ENCODE data around the gene ADARB2. TPM values are rescaled to one million over a fixed set of nuclear protein-coding genes. Genes with fewer than 3 reads are reported as not detected.
"Not testable (repeated sequence)": the region's sequence is repeated elsewhere in the genome, so short reads cannot be mapped to it uniquely, and the experiment has no call there.

Gene ADARB2
- total RNA-seq, 1 donor from 2014 or later: 0.10 TPM

DNA sequence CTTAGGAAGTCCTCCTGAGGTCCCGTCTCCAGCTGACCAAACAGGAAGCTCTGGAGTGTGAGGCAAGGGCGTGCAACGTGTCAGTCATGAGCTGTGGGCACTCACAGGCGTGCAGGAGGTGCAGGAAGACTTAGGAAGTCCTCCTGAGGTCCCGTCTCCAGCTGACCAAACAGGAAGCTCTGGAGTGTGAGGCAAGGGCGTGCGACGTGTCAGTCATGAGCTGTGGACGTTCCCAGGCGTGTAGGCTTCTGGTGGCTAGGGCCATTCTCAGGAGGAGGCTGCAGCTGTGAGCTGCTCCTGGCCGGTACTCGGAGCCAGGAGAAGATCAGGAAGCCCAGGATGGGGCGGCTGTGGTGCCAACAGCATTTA lies 489.1 kb downstream of the ADARB2 start:
- not testable (repeated sequence) for DNase-seq

DNA sequence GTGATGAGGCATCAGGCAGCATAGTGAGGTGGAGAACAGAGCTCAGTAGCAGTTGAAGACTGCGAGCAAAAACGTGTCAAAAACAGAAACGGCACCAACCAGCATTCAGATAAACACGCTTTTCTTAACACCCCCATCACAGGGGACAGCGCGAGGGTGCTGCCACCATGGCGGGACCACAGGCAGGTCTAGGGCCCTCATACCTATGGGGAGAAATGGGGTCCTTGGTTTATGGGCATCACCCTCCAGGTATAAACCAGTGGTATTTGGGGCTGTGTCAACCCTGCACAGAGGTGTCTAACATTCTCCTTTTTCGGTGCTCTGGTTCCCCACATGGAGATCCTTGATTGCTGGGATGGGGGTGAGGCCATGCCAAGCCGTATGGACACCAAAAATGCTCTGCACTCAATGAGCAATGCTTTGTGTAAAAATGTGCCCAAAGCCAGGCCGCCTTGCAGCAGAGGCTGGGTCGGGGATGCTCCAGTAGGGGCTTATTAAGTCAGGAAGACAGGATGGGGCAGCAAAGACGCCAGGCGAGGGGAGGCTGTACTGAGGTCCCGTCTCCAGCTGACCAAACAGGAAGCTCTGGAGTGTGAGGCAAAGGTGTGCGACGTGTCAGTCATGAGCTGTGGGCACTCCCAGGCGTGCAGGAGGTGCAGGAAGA lies 489.6 kb downstream of the ADARB2 start:
- no peak for DNase-seq

DNA sequence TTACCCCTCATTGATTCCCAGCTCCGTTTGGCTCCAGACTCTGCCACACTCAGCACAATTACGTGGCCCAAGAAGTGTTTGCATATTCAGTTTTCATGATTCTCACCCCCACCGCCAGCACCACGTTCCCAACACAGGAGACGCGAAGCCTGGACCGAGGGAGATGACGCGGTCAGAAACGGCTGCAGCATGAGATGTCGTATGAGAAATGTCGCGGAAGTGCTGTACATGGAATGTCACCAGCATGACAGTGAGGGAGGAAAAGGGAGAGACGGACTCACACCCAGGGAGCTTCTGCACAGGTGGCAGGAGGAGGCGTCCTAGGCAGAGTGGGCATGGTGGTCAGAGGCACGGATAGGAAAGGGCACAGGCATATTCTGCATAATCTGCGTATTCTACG lies 492.8 kb downstream of the ADARB2 start:
- DNase-seq: no peak

DNA sequence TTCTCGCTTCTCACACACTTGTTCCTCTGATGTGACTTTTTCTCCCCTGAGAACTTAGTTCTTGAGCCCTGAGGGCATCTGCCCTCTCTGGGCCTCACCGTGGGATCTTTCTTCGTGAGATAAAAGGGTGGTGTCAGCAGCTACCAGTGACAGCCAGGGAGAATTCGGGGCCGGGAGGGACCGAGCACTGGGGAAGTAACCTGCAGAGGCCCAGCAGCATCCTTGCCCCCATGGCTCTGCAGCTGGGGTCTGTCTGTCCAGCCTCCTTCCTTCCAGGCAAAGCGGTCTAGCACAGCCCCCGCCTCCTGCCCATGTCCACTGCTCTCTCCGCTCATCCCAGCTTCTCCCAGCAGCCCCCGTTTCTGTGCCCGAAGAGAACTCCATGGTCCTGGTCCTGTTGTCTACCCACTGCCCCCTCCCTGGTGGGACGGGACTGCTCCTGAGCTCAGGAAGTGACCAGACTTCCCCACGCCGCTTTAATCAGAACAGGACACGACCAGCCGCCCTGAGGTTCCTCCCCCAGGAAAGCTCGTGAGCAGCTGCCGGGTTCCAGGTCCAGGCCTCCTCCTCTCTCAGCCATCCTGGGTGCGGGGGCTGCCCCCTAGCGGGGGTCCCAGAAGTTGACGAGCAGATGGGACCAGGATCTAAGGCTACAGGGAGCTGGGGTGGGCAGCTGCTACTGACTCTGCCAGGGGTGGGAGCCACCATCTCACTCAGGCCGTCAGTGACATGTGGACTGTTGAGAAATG lies 493.7 kb downstream of the ADARB2 start:
- DNase-seq: no peak

DNA sequence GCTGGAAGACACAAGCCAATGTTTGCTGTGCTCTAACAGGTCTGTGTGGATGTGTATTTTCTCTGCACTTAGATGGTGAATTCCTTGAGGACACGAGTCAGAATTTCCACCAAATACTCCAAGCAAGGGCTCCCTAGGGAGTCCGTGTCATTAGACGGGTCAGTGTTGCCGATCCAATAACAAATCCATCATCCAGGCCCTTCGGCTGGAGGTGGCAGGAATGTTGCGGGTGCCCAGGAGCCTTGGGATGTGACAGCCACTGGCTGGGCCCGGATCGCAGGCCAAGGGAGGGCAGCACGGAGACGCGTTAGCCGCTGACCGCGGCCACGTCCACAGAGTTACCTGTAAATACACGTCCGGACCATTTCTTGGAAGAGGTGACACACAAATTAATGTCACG lies 494.4 kb downstream of the ADARB2 start:
- DNase-seq: no peak

DNA sequence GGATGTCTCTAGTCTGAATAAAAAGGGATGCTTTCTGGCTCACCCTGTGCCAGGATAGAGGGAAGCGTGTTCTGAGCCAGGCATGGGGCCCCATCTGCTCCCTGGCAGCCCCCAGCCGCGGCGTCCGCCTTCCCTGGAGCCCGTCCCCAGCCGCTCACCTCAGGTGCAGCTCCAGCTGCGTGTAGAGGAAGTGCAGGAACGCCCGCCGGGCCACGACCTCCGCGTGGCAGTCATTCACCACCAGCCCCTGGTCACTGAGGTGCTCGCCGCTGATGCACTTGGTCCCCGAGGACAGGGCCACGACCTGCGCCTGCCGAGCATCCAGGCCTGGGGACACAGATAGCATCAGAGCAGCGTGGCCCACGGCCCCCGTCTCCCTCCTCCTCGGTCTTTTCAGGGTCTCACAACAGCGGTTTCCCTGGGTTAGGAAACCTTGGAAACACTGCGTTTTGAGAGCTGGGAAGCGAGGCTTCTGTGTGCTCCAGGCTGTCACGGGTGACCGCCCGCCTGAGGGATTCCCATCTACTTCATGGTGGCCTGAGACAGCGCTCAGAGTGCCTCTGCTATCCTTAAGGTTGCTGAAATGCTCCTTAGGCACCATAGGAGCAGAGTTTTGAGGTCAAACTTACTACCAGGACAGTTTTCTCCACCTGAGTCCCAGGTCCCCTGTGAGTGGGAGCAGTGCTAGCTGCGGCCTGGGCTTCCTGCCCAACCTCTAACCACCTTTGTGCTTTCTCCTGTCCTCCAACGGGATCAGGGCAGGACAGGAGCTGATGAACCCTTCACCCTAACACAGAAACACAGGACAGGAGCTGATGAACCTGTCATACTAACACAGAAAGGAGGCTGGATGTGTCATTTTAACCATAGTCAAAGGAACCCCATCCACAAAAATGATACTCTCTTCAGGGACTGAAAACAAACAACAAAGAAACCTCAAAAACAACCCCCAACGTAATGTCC lies 495.1 kb downstream of the ADARB2 start:
- no peak for DNase-seq

DNA sequence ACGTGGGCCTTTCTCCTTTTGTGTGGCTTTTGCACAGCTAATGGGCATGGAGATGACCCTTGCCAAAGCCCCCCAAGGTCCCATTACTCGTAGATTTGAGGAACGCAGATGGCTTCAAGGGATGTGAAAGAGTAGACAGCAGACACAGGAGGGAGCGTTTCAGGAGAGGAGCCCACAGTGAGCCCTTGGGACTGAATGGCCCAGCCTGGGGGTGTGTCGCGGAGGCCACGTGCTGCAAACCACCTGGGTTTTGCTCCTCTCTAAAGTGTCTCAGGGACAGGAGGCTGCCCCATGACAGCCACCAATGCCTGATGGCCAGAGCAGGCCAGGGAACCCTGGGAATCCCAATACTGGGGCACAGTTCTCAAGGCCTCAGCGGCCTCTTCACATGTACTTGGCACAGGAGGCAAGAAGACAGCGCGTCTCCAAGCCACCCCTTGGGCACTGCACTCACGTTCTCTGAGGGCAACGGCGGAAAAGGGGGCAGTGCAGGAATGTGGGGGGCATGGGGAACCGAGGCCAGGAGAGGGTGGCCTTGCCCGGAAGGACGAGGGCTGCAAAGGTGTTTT lies 495.9 kb downstream of the ADARB2 start:
- DNase-seq: no peak

DNA sequence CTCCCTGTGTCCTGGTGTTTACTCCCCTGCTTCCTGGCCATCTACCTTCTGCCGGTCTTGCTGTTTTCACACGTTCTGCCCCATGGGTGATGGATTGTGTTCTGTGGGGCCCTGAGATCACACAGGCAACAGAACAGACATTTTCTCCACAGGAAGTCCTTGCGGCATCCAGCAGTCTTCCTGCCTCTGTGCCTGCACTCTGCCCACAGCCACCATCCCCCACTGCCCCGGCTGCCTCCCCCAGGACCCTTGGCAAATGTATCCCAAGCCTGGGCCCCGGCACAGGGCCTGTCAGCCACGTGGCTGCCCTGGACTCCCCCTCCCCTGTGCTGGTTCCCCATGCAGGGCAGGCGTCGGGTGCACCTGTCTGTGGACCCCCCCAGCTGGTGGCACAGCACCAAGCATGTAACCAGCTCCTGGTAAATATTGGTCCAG lies 497.0 kb downstream of the ADARB2 start:
- no peak for DNase-seq

DNA sequence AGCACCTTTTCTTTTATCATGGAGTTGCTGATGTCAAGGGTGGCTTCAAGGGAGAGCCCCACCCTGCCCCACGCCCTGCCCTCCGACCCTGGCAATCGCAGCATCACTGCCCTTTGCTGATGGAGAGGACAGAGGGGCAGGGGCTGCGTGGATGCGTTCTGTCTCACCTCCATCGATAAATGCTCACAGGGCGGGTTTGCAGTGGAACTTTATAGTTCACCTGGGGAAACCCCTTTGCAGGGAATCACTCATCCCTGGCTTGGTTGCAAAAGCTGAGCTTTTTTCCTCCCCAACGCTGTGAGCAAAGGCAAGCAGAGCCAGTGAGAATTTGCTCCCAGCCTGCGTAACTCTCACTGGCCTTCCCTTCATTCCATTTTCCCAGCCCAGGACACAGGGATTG lies 504.3 kb downstream of the ADARB2 start:
- DNase-seq: no peak

DNA sequence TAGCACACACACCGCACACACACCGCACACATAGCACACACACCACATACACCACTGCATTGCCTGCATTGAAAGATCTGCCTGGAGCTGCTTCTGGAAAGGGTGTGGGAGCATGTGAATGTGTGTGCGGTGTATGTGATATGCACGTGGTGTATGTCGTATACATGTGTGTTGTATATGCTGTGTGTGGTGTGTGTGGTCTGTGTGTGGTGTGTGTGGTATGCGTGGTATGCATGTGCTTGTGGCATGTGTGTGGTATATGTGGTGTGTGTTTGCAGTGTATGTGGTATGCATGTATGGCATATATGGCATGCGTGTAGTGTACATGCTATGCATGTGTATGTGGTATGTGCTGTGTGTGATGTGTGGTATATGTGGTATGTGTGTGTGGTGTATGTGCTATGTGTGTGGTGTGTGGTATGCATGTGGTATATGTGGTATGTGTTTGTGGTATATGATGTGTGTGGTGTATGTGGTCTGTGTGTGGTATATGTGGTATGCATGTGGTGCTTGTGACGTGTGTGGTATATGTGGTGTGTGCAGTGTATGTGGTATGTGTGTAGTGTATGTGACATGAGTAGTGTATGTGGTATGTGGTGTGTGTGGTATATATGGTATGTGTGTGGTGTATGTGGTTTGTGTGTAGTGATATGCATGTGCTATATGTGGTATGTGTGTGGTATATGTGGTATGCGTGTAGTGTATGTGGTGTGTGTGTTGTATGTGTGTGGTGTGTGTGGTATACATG lies 505.0 kb downstream of the ADARB2 start:
- DNase-seq: no peak

DNA sequence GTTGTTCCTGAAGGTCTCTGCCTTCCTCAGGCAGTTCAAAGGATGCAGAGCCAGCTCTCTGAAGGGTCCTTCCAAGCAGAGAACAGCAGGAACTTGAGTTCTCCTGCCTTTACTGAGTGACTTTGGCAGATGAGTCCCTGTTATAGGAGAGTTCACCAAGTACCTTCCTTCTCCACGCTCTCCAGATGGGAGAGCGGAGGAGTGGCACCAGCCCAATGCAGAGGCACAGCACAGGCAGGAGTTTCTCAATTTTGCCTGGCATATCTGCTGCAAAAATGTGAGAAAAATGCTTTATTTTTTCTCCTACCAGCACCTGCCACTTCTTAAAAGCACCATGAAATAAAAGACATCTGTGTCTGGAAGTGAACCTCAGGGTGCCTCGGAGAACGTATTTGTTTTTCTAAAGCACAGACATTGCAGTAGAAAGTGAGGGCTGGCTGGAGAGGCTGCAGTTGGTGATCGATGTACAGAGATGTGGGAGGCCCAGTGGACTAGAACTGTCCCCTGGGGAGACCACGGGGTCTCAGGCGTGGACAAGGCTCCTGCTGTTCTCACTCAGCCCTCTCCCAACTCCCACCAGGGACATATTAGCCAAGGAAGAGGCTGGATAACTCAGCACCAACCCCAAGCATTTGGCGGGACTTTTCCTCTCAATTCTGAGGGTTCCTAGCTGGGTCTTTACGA lies 506.6 kb downstream of the ADARB2 start:
- DNase-seq: no peak

DNA sequence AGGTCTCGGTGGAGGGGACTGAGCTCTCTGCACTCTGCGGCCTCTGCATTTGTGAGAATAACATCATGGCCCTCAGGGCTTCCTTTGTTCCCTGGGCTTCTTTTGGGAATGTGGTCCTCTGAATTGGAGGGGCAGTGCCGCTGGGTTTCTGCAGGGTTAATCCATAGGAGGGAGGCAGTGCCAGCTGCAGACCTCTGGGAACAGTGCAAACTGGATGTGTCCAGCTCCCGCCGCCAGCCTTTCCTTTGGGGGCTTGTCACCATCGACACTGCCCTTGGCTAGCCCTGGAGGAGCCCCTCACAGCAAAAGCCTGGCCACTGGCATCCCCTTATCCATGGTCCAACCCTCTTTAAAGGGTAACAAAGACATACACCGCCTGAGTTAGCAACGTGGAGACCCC lies 507.2 kb downstream of the ADARB2 start:
- DNase-seq: no peak

DNA sequence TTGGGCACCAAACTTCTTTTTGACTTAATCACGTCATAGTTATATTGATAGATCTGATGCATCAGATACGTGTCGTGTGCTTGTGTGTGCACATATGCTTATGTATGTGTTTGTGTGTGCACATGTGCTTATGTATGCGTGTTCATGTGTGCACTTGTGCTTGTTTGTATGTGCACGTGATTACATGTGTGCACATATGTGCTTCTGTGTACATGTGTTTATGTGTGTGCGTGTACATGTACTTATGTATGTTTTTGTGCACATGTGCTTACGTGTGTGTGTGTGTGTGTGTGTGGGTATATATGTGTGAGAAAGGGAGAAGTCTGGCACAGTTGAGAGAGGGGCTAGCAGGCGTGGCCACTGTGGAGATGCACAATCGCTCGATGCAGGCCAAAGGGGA lies 507.8 kb downstream of the ADARB2 start:
- DNase-seq: no peak

DNA sequence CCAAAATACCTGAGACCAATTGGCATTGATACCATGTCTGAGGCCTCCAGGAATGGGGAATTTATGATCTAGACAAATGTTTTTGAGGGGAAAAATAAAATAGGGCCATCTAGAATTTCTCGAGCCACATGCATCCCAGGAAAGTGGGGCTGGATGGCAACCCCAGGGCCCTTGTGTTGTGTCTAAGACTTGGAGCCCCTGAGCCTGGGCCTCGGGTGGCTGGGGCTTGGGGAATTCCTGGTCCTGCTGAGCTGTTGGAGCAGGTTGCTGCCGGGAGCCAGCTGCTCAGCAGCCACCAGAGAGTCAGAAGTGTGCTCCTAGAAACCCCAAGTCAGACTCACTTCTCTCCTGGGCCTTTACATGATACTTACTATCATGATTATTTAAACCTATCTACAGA lies 508.2 kb downstream of the ADARB2 start:
- no peak for DNase-seq

DNA sequence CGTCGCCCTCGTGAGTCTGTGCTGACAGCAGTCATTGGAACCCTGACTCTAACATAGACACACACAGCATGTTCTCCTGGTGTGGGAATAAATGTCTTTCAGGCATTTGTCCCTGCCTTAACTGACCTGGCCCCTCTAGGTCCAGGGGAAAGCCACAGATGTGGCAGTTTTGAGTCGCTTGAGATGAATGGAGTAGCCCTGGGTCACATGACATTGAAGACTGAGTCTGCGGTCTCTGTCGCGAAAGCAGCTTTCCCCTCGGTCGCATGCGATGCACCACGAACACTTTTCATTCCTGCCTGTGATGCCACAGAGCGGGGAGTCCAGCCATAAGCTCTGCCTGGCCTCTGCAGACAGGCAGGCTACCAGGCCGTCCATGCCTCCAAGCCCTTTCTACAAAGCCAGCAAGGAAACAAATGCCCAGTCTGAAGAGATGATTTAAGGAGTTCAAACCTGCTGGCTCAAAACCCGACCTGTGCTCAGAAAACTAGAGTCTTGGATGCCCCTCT lies 508.8 kb downstream of the ADARB2 start:
- no peak for DNase-seq

DNA sequence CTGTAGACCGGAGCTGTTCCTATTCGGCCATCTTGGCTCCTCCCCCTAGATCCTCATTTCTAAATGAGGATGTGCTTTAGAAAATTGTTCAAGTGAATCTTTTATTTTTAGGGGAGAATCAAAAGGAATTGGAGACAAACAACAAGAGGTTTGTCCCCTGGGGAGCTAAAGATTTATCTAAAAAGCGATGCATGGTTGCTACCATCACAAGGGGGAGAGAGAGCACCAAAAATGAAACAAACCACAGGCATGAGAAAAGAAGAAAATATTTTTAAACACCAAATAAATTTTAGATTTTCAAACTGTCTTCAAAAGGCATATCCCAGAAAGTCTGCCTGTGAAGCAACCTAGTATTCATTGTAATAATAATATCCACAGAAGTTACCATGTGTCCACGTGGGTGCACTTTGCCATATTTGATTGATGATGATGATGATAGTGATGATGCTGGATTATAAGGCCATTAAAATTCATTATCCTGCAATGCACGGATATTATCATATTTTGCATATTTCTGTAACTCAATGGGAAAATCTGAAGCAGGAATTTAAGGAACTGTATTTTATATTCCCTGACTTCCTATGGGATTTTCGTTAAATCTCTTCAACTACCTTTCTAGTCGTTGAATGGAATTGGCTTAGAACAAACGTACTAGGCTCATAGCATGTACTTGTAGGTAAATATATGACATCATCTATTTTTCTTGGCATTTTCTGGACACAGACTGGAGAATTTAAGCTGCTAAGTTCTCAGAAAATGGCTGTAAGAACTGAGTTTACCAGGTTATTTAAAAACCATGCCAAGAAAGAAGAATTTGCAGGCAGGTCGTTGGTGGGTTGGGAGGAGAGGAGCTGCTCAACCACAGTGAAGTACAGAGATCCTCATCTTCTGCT lies 509.6 kb downstream of the ADARB2 start:
- no peak for DNase-seq

DNA sequence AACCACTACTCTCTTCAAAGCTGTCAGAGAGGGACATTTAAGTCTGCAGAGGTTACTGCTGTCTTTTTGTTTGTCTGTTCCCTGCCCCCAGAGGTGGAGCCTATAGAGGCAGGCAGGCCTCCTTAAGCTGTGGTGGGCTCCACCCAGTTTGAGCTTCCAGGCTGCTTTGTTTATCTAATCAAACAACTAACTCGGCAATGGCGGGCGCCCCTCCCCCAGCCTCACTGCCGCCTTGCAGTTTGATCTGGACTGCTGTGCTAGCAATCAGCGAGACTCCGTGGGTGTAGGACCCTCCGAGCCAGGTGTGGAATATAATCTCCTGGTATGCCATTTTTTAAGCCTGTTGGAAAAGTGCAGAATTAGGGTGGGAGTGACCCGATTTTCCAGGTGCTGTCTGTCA lies 510.4 kb downstream of the ADARB2 start:
- DNase-seq: not testable (repeated sequence)

DNA sequence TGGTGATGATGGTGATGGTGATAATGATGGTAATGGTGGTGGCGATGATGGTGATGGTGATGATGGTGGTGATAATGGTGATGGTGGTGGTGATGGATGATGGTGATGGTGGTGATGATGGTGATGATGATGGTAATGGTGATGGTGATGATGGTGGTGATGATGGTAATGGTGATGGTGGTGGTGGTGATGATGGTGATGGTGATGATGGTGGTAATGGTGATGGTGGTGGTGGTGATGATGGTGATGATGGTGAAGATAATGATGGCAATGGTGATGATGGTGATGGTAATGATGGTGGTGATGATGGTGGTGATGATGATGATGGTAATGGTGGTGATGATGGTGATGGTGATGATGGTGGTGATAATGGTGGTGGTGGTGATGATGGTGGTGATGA lies 517.5 kb downstream of the ADARB2 start:
- not testable (repeated sequence) for DNase-seq

DNA sequence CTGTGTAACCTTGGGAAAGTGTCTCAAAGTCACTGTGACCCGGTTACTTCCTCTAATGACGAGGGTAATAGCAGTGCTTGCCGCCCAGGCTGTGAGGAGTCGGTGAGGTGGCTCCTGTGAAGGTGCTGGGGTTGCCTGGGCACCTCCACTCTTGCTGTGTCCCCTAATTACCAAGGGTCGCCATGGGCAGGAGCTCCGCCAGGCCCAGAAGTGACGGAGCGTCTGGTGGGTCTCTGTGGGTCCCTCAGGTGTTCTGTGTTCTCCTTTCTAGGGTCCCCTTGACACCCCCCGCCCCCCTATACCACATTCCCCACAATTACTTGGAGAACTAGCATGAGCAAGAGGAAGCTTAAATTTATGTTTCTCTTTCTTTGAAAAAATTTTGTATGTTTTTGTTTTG lies 519.7 kb downstream of the ADARB2 start:
- no peak for DNase-seq

DNA sequence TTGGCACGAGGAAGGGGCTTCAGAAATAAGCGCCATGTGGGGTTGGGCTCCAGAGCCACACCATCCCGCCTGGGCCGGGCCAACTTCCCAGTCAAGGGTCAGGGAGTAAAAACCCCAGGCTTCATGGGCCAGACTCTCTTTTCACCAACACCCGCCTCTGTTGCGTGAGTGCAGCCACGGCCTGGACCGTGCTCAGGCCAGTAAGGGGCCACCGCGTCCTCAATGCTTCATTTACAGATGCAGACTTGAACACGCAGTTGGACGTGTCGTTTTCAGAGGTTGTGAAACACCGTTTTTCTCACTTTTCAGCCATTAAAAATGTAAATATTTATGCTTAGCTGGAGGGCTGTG lies 520.1 kb downstream of the ADARB2 start:
- DNase-seq: no peak
